ENCODE results near the gene OR1F1. TPM values are rescaled to one million over a fixed set of nuclear protein-coding genes. Genes with fewer than 3 reads are reported as not detected.

The OR1F1 gene
- total RNA-seq, 4 donors from 2014 or later = not detected

DNA sequence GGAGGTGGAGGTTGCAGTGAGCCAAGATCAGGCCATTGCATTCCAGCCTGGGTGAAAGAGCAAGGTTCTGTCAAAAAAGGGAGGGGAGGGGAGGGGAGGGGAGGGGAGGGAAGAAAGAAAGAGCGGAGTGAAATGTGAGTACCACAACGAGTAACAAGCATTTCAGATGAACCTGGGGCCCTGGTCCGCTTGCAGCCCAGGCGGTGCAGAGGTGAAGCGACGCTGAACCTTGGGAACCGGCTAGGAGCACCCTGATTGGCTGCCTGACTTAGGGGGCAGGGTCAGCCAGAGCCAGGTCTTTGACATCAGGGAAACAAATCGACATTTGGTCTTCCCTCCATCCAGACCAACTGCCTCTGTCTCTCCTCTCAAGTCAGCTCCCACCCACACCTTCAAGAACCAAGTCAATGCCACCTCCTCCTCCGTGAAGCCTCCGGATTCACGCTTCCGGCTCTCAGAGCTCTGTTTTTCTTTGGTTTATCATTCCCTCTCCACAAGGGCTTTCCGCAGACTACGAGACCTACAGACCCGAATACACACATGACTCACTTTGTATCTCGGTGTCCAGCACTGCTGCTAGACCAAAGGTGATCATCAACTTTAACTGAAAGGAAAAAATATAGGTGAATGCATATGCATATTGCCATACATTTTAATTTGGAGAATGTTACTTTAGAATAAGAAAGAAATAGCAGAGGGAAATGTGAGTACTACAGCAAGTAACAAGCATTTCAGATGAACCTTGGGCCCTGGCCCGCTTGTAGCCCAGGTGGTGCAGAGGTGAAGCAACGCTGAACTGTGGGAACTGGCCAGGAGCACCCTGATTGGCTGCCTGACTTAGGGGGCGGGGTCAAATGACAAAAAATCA is 19.3 kb downstream of the OR1F1 start:
- H3K4me1 ChIP-seq = no peaks in the 10 kb centered on the region
- no peak overlapping the region for H3K4me3 ChIP-seq
- no peak for DNase-seq (ENCODE audit: low spot score in 2 of 2)
- no peak overlapping the region for H3K27ac ChIP-seq
- no peaks in the 10 kb centered on the region for H3K36me3 ChIP-seq
- H3K27me3 ChIP-seq = peaks cover 30% of the 10 kb centered on the region
- 69% methylated on average over 19 of the region's 19 CpGs for WGBS
- no peak for TF ChIP-seq POLR2A (IDR thresholded peaks at IDR 0.05)
- TF ChIP-seq, protein P1, sequence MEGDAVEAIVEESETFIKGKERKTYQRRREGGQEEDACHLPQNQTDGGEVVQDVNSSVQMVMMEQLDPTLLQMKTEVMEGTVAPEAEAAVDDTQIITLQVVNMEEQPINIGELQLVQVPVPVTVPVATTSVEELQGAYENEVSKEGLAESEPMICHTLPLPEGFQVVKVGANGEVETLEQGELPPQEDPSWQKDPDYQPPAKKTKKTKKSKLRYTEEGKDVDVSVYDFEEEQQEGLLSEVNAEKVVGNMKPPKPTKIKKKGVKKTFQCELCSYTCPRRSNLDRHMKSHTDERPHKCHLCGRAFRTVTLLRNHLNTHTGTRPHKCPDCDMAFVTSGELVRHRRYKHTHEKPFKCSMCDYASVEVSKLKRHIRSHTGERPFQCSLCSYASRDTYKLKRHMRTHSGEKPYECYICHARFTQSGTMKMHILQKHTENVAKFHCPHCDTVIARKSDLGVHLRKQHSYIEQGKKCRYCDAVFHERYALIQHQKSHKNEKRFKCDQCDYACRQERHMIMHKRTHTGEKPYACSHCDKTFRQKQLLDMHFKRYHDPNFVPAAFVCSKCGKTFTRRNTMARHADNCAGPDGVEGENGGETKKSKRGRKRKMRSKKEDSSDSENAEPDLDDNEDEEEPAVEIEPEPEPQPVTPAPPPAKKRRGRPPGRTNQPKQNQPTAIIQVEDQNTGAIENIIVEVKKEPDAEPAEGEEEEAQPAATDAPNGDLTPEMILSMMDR (IDR thresholded peaks at IDR 0.05) = no peak
- TF ChIP-seq EP300 (IDR thresholded peaks at IDR 0.05) = no peak
- no peak for TF ChIP-seq POLR2AphosphoS5 (IDR thresholded peaks at IDR 0.05)
- H3K9me3 ChIP-seq = peaks cover 10% of the 10 kb centered on the region

DNA sequence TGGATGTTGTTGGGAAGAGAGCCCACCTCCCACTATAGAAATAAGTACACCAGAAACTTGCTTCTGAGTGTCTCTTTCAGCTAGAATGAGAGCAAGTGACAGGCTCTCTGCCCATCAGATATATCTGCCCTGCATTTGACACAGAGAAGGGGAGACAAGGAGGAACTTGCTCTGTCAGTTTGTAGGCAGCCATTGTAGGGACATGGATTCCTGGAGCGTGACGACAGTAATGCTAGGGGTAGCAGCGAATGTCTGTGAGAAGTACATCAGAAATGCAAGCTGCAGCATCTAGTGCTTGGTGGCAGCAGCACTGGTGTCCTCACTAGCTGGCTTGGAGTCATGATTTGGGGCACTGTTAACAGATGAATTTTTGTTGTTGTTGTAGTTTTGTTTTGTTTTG is 24.0 kb downstream of the OR1F1 start:
- no peak for DNase-seq (ENCODE audit: low spot score in 2 of 2)
- H3K4me1 ChIP-seq = no peaks in the 10 kb centered on the region
- no peak for TF ChIP-seq POLR2AphosphoS5 (IDR thresholded peaks at IDR 0.05)
- WGBS = 95% methylated on average over 3 of the region's 3 CpGs
- H3K27me3 ChIP-seq = peaks cover 13% of the 10 kb centered on the region
- H3K27ac ChIP-seq = no peak overlapping the region
- H3K4me3 ChIP-seq = no peak overlapping the region
- no peaks in the 10 kb centered on the region for H3K36me3 ChIP-seq
- H3K9me3 ChIP-seq = no peaks in the 10 kb centered on the region

DNA sequence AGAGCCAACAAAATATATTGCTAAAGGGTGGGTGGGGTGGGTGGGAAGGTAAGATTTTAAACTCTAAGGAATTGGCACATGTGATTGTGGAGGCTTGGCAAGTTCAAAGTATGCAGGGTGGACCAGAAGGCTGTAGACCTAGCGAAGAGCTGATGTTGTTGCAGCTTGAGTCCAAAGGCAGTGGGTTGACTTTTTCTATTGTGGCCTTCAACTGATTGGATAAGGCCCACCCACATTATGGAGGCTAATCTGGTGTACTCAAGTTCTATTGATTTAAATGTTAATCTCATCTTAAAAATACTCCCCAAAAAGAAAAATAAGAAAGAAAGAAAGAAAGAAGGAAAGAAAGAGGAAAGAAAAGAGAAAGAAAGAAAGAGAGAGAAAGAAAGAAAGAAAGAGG is 24.6 kb downstream of the OR1F1 start:
- no peaks in the 10 kb centered on the region for H3K9me3 ChIP-seq
- H3K4me3 ChIP-seq = no peak overlapping the region
- TF ChIP-seq POLR2AphosphoS5 (IDR thresholded peaks at IDR 0.05) = no peak
- TF ChIP-seq EP300 (IDR thresholded peaks at IDR 0.05) = no peak
- TF ChIP-seq POLR2A (IDR thresholded peaks at IDR 0.05) = no peak
- TF ChIP-seq, protein P1 (IDR thresholded peaks at IDR 0.05) = no peak
- no peak overlapping the region for H3K27ac ChIP-seq
- H3K27me3 ChIP-seq = peaks cover 13% of the 10 kb centered on the region
- no peak for DNase-seq (ENCODE audit: low spot score in 2 of 2)
- WGBS = 68% methylated on average over 1 of the region's 1 CpG
- H3K36me3 ChIP-seq = no peaks in the 10 kb centered on the region
- no peaks in the 10 kb centered on the region for H3K4me1 ChIP-seq

DNA sequence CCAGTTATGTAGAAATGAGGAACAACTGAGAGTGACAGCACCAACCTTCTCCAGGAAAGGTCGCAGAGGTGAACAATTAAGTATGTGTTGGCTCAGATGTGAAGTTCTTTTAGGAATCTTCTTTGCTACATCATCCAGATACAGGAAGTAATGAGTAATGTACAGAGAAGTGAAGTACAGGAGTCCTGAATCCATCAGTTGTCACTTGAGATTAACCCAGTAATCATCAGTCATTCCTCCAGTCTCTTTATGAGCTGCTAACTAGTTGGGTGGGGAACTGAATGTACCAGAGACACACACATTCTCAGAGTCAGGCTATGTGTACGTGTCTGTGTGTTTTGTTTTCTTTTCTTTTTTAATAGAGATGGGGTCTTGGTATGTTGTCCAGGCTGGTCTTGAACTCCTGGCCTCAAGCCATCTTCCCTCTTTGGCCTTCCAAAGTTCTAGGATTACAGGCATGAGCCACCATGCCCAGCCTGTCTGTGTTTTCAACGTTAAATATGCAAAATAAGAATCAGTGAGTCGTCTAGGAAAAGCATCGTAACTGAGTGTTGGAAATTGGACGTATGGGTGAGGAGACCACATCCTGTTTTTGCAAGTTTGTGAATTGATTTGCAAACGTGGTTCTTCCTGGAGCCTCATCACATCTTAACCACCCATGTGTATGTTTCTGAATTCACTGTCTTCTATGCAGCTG is 27.0 kb downstream of the OR1F1 start:
- DNase-seq (ENCODE audit: low spot score in 2 of 2) = no peak
- Histone ChIP-seq H3K4me1 (no peaks in the 10 kb centered on the region), H3K27ac (no peak overlapping the region), H3K4me3 (no peak overlapping the region), H3K9me3 (no peaks in the 10 kb centered on the region), H3K27me3 (peaks cover 3% of the 10 kb centered on the region), H3K36me3 (no peaks in the 10 kb centered on the region)
- WGBS = 43% methylated on average over 7 of the region's 7 CpGs
- TF ChIP-seq POLR2A (IDR thresholded peaks at IDR 0.05) (no peak), POLR2AphosphoS5 (IDR thresholded peaks at IDR 0.05) (no peak), EP300 (IDR thresholded peaks at IDR 0.05) (no peak)
- TF ChIP-seq, protein P1 (IDR thresholded peaks at IDR 0.05) = no peak

DNA sequence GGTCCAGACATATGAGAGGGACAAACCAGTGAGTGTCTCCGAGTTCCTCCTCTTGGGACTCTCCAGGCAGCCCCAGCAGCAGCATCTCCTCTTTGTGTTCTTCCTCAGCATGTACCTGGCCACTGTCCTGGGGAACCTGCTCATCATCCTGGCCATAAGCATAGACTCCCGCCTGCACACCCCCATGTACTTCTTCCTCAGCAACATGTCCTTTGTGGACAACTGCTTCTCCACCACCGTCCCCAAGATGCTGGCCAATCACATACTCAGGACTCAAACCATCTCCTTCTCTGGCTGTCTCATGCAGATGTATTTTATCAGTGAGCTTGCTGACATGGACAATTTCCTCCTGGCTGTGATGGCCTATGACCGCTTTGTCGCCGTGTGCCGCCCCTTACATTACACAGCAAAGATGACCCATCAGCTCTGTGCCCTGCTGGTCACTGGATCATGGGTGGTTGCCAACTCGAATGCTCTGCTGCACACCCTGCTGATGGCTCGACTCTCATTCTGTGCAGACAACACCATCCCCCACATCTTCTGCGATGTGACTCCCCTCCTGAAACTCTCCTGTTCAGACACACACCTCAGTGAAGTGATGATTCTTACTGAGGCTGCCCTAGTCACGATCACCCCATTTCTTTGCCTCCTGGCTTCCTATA is 27.7 kb downstream of the OR1F1 start:
- WGBS = 85% methylated on average over 11 of the region's 11 CpGs
- no peak for DNase-seq (ENCODE audit: low spot score in 2 of 2)
- Histone ChIP-seq H3K4me3 (no peak overlapping the region), H3K36me3 (no peaks in the 10 kb centered on the region), H3K9me3 (peaks cover 4% of the 10 kb centered on the region), H3K27ac (no peak overlapping the region), H3K27me3 (no peaks in the 10 kb centered on the region), H3K4me1 (no peaks in the 10 kb centered on the region)
- TF ChIP-seq, protein P1 (IDR thresholded peaks at IDR 0.05) = no peak
- TF ChIP-seq POLR2A (IDR thresholded peaks at IDR 0.05) (no peak), POLR2AphosphoS5 (IDR thresholded peaks at IDR 0.05) (no peak), EP300 (IDR thresholded peaks at IDR 0.05) (no peak)
